ENCODE measurements around the gene TRMO.

DNA sequence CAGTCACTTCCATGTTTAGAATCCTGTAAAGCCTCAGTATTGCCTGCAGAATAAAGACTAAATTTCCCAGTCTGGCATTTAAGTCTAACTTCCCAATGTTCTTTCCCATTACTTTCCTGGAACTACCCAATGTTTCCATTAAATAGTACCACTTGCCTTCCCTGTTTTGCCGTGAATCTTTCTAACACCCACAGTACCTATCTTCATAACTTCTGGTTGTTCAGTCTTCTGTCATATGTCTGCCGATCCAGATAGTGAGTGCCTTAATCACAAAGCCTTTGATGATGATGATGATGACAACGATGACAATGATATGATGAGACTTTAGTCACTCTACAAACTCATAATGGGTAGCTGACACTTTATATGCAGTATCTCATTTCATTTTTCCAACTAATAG is 22.3 kb upstream of the TRMO start:
- TF ChIP-seq EZH2 (IDR thresholded peaks at IDR 0.05; ENCODE audit: insufficient read depth, poor library complexity, severe bottlenecking) (no peak), EZH2phosphoT487 (IDR thresholded peaks at IDR 0.05; ENCODE audit: insufficient read depth, low read depth) (no peak)

Measured in GM23248 (cell line).